HG02588 (cell line): ENCODE results near the gene S100A9.
"Not testable (repeated sequence)": the region's sequence is repeated elsewhere in the genome, so short reads cannot be mapped to it uniquely, and the experiment has no call there.

Experiments
- ATAC-seq: cut with Tn5 transposase; IDR thresholded peaks from one replicate; pipeline ENCODE4 v1.9.1; 2021; ENCODE audit warnings: mild to moderate bottlenecking, moderate library complexity; ENCODE audit not compliant: unreplicated experiment

The S100A9 gene

DNA sequence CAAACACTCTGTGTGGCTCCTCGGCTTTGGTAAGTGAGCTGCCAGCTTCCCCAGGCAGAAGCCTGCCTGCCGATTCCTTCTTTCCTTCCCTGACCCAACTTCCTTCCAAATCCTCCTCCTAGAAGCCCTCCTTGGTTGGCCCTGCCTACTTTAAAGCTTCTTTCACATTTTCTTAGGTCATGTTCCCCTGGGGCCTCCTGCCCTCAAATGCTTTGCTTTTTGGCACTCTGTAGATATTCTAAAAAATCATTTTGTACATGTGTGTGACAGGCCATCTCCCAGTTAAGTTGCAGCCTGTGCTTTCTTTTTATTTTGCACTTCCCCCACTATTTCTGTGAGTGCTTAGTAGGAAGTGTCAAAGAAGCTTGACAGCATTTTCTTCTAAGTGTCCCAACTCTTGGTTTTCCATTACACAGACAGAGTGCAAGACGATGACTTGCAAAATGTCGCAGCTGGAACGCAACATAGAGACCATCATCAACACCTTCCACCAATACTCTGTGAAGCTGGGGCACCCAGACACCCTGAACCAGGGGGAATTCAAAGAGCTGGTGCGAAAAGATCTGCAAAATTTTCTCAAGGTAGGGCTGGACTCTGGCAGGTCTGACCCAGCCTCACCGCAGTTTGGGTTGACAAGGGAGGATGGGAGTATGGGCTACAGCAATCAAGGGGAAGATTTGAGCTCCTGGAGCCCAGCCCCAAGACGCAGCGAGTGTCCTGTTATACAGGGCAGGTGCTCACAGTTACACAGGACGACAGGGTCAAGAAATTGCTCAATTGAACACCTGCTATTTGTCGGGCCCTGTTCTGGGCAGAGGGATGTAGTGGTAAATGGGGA lies at the start of gene S100A9:
Gene S100A9 (plus strand): TSS at position 2 of the 838 bp plus-strand sequence. CDS start 430 bp downstream, at position 432.
- ATAC-seq, result no peak

DNA sequence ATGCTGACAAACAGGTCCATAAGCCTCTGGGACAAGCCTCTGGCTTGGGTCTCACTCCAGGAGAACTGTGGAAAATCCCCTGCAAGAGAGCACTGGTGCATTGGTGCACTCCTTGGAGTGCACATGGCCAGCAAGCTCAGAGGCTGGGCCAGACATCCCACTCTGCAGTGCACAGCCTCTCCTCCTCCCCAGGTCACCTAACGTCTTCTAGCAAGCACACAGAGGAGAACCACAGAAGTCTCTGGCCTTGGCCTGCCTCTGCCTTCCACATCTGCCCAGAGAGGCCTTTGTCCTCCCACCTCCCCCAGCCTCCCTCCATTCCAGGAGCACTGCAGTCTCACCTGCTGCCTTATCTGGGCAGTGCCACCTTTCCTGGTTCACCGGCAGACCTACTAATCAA lies 49.1 kb upstream of the S100A9 start:
- ATAC-seq, result no peak

DNA sequence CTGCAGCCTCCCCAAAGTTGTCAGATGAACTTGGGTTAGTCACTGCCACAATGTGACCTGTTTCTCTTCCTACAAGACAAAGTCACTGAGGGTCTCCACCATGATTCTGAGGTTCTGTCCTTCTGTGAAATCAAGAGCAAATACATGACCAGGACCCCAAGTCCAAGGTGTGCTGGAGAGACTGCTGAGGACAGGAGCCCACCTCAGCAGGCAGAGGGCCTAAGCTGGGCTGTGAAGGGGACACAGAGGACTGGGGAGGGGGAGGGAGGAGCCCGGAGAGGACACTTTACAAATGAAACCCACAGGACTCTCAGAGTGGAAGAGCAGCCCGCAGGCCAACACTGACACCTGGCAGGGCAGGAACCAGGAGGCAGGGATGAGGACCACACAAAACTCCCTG lies 48.2 kb upstream of the S100A9 start:
- no peak for ATAC-seq

DNA sequence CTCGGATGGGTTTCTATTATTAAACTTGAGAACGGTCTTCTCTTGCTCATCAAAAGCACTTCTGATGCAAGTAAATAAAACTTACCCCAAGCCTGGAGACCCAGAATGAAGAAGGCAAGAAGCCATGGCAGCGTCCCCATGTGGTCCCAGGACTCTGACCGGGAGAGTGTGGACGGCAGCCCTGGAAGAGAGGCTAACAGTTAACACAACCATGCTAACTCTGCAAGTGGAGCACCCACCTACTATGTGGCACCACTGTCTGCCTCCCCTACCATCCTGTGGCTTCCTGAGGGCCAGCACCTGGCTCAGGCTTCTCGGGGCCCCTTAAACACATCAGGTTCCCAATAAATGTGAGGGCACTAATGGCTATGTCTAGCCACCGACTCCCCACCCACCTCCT lies 47.1 kb upstream of the S100A9 start:
- ATAC-seq, result no peak

DNA sequence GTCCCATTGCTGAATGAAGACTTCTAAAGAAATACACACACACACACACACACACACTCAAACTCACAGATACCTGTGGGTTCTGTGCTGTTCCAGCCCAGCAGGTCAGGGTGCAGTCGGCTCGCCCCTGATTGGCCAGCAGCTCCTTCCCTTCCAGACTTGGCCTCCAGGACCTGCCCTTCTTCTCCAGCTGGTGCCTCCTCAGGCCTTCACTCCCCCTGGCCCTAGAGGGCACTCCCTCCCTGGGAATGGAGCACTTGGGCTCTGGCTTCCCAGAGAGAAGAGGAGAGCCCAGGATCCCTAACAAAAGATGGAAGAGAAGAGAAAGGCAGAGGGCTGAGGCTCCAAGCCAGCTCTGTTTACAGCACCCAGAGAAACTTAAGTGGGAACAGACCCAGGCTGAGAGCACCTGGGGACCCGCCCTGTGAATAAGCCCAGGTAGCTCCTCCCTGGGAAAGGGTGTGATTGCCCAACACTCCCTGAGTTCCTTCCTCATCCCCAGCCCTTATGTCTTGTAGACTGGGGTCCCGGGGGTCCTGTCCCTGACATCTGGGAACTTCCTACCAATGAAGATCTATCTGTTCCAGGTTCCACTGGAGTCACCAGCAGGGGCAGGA lies 45.0 kb upstream of the S100A9 start, which contains the start of gene PGLYRP3:
Gene PGLYRP3 (minus strand): TSS at position 383 of the 617 bp plus-strand sequence. CDS start 2,287 bp downstream, outside the sequence.
- no peak for ATAC-seq

DNA sequence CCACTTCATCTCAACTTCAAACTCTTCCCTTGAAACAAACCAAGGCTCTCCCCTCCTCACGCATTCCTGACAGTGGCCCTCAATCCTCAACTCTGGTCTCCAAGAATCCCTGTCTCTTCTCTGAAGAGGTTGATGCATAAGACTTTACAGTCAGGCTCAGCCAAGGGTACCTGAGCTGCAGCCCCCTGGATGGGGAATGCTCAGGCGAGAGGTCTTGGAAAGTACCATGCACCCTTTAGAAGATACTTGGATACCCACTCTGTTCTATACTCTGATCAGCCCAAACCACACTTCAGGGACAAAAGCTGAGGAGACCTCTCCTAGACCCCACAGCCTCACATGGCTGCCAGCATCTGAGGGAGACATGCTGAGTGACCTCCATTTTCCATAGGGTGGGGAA lies 44.4 kb upstream of the S100A9 start:
- ATAC-seq, result no peak

DNA sequence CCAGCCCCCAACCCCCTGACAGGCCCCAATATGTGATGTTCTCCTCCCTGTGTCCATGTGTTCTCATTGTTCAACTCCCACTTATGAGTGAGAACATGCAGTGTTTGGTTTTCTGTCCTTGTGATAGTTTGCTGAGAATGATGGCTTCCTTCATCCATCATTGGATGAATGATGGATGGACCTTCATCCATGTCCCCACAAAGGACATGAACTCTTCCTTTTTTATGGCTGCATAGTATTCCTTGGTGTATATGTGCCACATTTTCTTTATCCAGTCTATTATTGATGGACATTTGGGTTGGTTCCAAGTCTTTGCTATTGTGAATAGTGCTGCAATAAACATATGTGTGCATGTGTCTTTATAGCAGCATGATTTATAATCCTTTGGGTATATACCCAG lies 43.3 kb upstream of the S100A9 start:
- ATAC-seq, result not testable (repeated sequence)

DNA sequence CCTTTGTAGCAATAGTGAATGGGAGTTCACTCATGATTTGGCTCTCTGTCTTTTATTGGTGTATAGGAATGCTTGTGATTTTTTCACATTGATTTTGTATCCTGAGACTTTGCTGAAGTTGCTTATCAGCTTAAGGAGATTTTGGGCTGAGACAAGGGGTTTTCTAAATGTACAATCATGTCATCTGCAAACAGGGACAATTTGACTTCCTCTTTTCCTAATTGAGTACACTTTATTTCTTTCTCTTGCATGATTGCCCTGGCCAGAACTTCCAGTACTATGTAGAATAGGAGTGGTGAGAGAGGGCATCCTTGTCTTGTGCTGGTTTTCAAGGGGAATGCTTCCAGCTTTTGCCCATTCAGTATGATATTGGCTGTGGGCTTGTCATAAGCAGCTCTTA lies 41.6 kb upstream of the S100A9 start:
- not testable (repeated sequence) for ATAC-seq

DNA sequence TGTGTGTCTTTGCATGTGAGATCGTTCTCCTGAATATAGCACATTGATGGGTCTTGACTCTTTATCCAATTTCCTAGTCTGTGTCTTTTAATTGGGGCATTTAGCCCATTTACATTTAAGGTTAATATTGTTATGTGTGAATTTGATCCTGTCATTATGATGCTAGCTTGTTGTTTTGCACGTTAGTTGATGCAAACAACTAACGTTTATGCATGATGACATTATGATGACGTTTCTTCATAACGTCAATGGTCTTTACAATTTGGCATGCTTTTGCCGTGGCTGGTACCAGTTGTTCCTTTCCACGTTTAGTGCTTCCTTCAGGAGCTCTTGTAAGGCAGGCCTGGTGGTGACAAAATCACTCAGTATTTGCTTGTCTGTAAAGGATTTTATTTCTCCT lies 39.5 kb upstream of the S100A9 start:
- ATAC-seq, result not testable (repeated sequence)

DNA sequence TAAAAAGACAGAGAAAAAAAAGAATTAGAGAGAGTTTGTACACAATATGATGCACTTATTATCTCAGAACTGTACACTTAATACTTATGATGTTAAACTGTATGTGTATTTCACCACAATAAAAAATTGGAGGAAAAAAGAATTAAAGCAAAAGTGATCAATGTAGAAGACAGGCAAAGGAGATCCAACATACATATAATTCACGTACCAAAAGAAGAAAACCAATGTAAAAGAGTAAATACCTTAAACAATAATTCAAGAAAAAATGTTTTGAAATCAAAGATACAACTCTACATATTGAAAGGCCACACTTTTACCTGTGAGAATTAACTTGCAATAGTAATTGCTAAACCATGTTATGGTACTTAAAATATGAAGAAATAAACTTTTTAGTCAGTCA lies 35.1 kb upstream of the S100A9 start:
- ATAC-seq, result no peak

DNA sequence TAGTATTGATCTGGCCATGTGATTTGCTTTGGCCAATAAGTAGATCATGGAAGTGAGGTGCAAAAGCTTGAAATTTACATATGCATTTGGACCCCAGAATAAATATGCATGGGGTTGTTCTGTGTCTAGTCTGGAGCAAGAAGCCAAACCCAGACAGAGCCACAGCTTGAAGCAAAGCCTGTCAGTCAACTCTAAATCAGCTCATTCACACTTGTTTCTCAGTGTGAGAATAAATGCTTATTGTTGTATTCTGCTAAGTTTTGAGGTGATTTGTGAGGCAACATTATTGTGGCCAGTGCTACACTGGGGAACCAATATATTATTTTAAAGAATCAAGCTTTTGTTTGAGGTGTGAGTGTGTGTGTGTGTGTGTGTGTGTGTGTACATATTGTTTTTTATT lies 32.7 kb upstream of the S100A9 start:
- ATAC-seq, result no peak

DNA sequence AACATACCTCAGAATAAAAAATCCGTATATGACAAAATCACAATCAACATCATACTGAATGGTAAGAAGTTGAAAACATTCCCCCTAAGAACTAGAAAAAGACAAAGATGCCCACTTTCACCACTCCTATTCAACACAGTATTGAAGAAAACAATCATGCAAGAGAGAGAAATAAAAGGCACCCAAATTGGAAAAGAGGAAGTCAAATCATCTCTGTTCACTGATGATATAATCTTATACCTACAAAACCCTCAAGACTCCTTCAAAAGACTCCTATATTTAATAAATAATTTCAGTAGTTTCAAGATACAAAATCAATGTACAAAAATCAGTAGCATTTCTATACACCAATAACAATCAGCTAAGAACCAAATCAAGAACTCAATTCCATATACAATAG lies 23.8 kb upstream of the S100A9 start:
- no peak for ATAC-seq

DNA sequence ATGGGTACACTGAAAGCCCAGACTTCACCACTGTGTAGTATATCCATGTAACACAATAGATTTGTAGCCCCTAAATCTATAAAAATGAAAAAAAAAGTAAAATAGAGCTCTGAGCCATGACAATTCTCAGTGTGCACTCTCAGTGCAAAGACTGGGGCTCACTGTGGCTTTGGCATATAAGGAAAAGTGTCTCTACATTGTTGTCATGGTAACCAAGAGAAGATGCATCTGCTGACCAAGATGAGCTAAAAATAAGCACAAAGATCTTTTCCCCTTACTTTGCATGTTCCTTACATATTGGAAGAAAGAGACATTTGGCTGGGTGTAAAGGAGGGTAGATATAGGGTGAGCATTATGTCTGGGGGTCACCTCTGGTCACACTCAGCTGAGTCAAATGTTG lies 21.0 kb upstream of the S100A9 start:
- no peak for ATAC-seq

DNA sequence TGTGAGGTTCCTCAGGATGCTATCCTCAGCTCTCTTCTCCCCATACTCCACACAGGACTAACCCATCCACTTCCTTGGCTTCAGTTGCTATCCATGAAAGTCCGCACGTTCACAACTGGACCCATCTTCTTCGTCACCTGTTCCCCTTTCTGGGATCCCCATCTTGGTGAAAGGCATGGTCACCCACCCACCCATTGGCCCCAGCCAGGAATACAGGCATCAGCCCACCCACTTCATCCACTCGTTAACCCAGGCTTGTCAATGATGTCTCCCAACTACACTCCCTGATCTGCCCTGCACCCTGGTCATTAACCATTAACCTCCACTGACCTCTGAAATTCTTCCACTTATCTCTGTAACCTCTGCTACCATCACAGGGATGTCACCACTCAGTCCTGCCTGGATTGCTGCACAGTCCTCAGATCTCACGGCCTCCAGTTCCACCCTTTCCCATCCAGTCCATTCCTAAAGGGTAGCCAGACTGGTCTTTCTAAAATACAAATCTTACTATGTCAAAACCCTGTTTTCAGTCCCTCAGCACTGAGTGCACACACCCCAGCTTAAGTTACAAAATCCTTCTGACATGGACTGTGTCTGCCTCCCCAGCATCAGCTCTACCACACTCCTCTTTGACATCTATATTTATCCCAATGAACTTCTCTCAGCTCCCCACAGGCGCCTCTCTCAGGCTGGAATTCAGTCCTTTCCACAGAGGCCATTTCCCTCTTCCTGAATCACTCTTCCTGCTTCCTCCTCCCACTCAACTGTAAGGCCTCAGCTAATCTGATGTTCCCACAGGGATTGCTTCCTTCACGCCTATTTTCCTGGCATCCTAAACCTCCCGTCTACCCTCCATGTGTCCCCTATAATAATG lies 19.4 kb upstream of the S100A9 start:
- ATAC-seq, result no peak

DNA sequence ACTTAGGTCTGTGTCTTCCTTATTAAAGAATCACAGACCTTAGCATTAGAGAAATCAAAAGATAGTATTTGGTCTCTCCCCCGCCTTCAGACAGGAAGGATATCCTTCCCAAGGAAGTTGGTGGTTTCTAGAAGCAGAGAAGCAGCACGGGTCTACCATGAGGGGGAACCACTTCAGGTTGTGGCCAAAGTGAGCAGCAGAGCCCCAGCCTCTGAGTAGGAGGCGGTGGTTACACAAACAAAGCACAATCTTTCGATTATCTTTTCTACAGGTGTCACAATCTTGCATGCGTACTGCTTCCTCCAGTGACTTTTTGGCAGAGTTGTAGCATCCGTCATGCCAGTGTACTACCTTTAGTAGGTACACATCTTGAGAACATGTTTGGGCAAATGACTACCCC lies 17.9 kb upstream of the S100A9 start:
- no peak for ATAC-seq

DNA sequence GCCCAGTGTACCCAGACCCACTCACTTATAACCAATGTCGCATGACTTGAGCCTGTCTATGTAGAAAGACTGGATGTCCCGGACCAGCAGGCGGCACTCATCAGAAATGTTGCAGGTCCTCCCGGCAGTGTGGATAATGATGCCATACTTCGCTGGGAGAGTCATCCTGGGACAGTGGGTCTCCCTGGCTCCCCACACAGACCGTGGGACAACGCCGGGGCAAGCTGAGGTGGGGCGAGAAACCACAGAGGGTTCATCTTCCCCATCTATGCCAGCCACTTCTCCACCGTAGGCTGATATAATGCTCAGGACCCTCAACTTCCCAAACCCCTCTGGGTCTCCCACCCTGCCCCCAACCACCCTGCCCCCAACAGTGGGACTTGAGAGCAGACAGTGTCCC lies 17.3 kb upstream of the S100A9 start:
- ATAC-seq, result no peak

DNA sequence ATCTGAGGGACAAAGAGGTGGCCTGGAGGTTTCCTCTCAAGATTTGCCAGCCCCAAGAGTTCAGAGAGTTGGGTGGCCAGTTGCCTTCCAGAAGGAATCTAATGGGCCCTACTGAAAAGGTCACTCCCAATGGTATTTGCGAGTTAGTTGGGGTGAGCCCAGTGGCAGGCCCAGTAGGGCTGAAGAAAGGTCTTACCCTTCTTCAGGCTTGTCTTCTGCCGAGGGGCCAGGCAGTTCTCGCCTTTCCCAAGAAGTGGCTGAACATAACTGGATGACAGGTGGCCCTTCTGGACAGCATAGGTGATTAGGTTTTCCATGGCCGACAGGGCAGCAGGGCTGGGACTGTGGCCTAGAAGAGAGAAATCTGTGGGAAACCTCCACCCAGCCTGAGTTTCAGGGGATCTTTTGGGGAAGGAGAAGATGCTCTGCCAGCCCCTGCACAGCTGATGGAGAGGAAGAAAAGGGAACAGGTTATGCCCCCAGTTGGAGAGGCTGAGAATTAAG lies 16.2 kb upstream of the S100A9 start:
- no peak for ATAC-seq

DNA sequence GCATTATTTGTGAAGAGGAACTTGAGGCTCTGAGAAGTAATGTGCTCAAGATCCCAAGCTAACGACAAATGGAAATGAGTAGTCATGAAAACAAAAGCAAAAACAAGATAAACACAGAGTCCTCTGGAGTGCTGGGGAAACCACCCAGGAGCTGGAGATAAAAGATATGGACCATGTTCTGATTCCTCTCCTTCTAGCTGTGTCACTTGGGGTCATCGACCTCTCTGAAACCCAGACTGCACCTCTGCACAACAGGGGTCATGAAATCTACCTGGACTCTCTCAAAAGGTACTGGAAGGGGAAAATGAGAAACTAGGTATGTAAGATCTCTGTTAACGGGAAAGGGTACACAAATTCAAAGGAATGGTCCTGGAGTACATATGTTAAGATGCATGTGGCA lies 15.5 kb upstream of the S100A9 start:
- no peak for ATAC-seq

DNA sequence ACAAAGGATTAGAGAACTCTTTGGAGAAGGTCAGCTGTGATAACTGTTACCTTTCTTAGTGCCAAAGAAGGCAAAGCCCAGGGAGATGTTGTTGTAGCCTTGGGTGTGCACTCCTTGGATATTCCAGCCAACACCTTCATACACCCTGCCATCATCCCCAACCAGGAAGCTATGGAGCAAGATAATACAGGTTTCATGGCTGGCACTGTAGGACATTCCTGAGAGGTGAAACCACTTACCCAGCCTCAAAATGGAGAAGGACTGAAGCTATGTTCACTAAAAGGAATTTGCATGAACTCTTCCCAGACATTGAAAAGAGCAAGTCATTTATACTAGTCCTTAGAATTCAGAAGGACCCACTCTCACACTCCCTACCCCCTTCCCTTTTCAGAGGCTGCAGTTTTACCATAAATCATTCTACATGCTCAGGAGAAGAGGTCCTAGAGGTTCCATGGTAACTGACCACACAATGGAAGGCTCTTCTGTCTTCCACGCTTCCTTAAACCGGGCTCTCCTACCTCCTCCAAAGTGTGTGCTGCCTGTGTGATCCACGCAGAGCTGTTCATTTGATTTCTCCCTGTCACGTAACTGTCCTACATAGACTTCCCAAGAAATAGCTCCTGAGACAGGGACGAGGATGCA lies 14.5 kb upstream of the S100A9 start:
- no peak for ATAC-seq

DNA sequence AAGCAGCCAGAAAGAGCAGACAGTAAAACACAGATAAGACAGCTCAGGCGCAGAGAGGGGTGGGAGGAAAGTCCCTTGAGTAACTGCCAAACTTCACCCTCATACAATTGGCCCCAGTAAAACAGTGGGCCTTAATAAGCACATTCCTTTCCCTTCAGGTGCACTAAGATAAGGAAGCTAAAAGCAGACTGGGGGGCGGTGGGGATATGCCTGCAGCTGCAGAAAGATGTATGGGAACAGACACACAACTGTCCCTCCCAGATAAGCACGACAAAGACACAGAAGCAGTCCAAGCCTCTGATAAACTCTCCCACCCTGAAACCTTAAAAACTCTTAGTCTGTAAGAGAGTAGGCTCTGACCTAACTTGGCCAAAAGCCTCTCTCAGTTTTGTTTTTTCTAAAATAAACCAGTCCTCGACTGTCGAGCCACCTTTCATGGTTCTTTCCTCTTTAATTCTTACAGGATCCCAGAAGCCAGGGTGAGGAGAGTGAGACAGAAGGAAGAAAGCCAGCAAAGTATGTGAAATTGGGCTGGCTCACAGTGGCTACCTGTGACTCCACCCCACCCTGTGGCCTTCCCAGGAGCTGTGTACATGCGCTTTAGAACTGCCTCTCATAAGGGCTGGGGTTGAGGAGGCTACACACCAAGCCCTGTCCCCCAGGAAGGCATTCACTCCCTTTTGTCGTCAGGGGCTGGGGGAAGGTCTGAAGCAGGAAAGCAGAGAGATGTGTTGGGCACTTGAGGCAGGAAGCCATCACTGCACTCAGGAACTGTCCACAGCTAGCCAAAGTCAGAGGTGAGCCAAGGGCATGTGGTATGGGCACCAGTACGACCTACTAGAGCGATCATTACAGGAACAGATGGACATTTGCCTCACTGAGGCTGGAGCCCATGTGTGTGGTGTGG lies 13.6 kb upstream of the S100A9 start:
- no peak for ATAC-seq
